Activated CD4-positive, alpha-beta T cell treated with anti-CD3 and anti-CD28 coated beads, Interleukin-2, Interleukin-4, amounts not matched to agents 100 ng/mL and 50 ng/mL, durations not matched to agents 16 hours and 8 hours (primary cell): Measurements from ENCODE around the gene SLMAP.
A peak's percentile ranks its signal among the peaks of the same experiment; 100 is the strongest.

Experiments used
- DNase-seq: peaks from one replicate; pipeline ENCODE4 v3.0.0-alpha.2; 2020; ENCODE audit warnings: low spot score

Gene SLMAP

GRCh38 chr3:57755741-57756527 is at the start of gene SLMAP:
Gene SLMAP, plus strand, starts transcription at chr3:57756309. Its CDS starts 1,343 bp downstream, at chr3:57757652.
- peak; percentile 97 for DNase-seq

- no peak for DNase-seq
Observed at GRCh38 chr3:57706462-57706861, 49.6 kb upstream of the SLMAP start.

- DNase-seq, result no peak
Observed at GRCh38 chr3:57709031-57709430, 47.1 kb upstream of the SLMAP start.

- no peak for DNase-seq
Observed at GRCh38 chr3:57709559-57709958, 46.5 kb upstream of the SLMAP start.

GRCh38 chr3:57715686-57716085 is 40.4 kb upstream of the SLMAP start:
- no peak for DNase-seq

GRCh38 chr3:57717205-57717868 is 38.8 kb upstream of the SLMAP start:
- no peak for DNase-seq

- DNase-seq, result no peak
Observed at GRCh38 chr3:57718118-57718517, 38.0 kb upstream of the SLMAP start.

- DNase-seq, result no peak
Observed at GRCh38 chr3:57726397-57726796, 29.7 kb upstream of the SLMAP start.

- no peak for DNase-seq
Observed at GRCh38 chr3:57727106-57727505, 29.0 kb upstream of the SLMAP start.

- DNase-seq, result no peak
Observed at GRCh38 chr3:57729334-57730045, 26.6 kb upstream of the SLMAP start.

- no peak for DNase-seq
Observed at GRCh38 chr3:57730682-57731081, 25.4 kb upstream of the SLMAP start.

- no peak for DNase-seq
Observed at GRCh38 chr3:57731311-57731710, 24.8 kb upstream of the SLMAP start.

- DNase-seq, result no peak
Observed at GRCh38 chr3:57733790-57734189, 22.3 kb upstream of the SLMAP start.

- no peak for DNase-seq
Observed at GRCh38 chr3:57735405-57735804, 20.7 kb upstream of the SLMAP start.

- no peak for DNase-seq
Observed at GRCh38 chr3:57737840-57738239, 18.3 kb upstream of the SLMAP start.

GRCh38 chr3:57738391-57738790 is 17.7 kb upstream of the SLMAP start:
- DNase-seq, result no peak

GRCh38 chr3:57740027-57740426 is 16.1 kb upstream of the SLMAP start:
- DNase-seq, result no peak

- DNase-seq, result no peak
Observed at GRCh38 chr3:57743496-57743895, 12.6 kb upstream of the SLMAP start.

GRCh38 chr3:57745101-57745500 is 11.0 kb upstream of the SLMAP start:
- no peak for DNase-seq

- no peak for DNase-seq
Observed at GRCh38 chr3:57746156-57747010, 9.7 kb upstream of the SLMAP start.

- no peak for DNase-seq
Observed at GRCh38 chr3:57749542-57749941, 6.6 kb upstream of the SLMAP start.

- DNase-seq, result no peak
Observed at GRCh38 chr3:57752307-57752706, 3.8 kb upstream of the SLMAP start.
